Peyer's patch (tissue), 4 donors: ENCODE results near the gene BMF. TPM values are rescaled to one million over a fixed set of nuclear protein-coding genes. Genes with fewer than 3 reads are reported as not detected.

Source experiments
- DNase-seq, 3 donors: peaks; one replicate each; pipeline ENCODE4 v3.0.0-alpha.2; 2017 to 2019
- H3K27ac ChIP-seq, 4 donors: fragments of 200-600 bp; sonication (generic); one replicate each; pipeline ENCODE4 v1.5.1; 2016 to 2019
- H3K27me3 ChIP-seq, 2 donors: fragments of 200-600 bp; sonication (generic); one replicate each; pipeline ENCODE4 v1.5.1; 2019
- H3K36me3 ChIP-seq, 3 donors: fragments of 200-600 bp; sonication (generic); one replicate each; pipeline ENCODE4 v1.5.1; 2016 to 2019
- H3K4me1 ChIP-seq, 4 donors: fragments of 200-600 bp; sonication (generic); one replicate each; pipeline ENCODE4 v1.5.1; 2016 to 2019
- H3K4me3 ChIP-seq, 4 donors: fragments of 200-600 bp; sonication (generic); 1 replicate in 3 of 4; 2 replicates in 1 of 4; pipeline ENCODE4 v1.5.1; 2016 to 2019; ENCODE audit warnings: mild to moderate bottlenecking in 1 of 4
- H3K9me3 ChIP-seq, 4 donors: fragments of 200-600 bp; sonication (generic); one replicate each; pipeline ENCODE4 v1.5.1; 2016 to 2019; ENCODE audit warnings: mild to moderate bottlenecking in 1 of 4
- CTCF ChIP-seq, 6 experiments: fragments of 450-650 bp in 4 of 6; fragments of 200-600 bp in 2 of 6; sonication (generic) in 1 of 6; IDR thresholded peaks; one replicate each; pipeline ENCODE4 v1.5.1; 2017 to 2019; ENCODE audit warnings: antibody characterized with exemption in 6 of 6, mild to moderate bottlenecking in 3 of 6, moderate library complexity in 1 of 6
- POLR2A ChIP-seq, 2 donors: fragments of 450-650 bp; IDR thresholded peaks; one replicate each; pipeline ENCODE4 v1.5.1; 2017; ENCODE audit warnings: antibody characterized with exemption in 2 of 2, mild to moderate bottlenecking in 2 of 2, moderate library complexity in 2 of 2
- total RNA-seq, 4 donors: library from RNA; depleted of rRNA; stranded (reverse); fragments of >200 nt; gene quantifications; one replicate each; pipeline ENCODE4 v1.1.0, GENCODE V29; 2016

Gene BMF
- total RNA-seq, 4 donors from 2014 or later: 13.5 to 98.2 (median 26.1) TPM

- H3K27ac ChIP-seq: no peak overlapping the region
- no peaks in the 10 kb centered on the region for H3K27me3 ChIP-seq
- no peaks in the 10 kb centered on the region for H3K36me3 ChIP-seq
- H3K4me3 ChIP-seq: no peak overlapping the region
- H3K4me1 ChIP-seq: peaks cover 17 to 50% (median 29%) of the 10 kb centered on the region in 4 donors
- TF ChIP-seq POLR2A (IDR thresholded peaks at IDR 0.05) (no peak), CTCF (IDR thresholded peaks at IDR 0.05) (no peak)
- no peak for DNase-seq
- no peaks in the 10 kb centered on the region for H3K9me3 ChIP-seq
These were observed 64.6 kb downstream of the BMF start for GRCh38 chr15:40043927-40044716.

- H3K4me3 ChIP-seq: no peak overlapping the region
- H3K27me3 ChIP-seq: no peaks in the 10 kb centered on the region
- no peak for DNase-seq
- no peak overlapping the region for H3K27ac ChIP-seq
- TF ChIP-seq POLR2A (IDR thresholded peaks at IDR 0.05) (no peak), CTCF (IDR thresholded peaks at IDR 0.05) (no peak)
- H3K9me3 ChIP-seq: no peaks in the 10 kb centered on the region
- no peaks in the 10 kb centered on the region for H3K36me3 ChIP-seq
- H3K4me1 ChIP-seq: peaks cover 10 to 45% (median 20%) of the 10 kb centered on the region in 4 donors
These were observed 65.8 kb downstream of the BMF start for GRCh38 chr15:40042791-40043320.

DNA sequence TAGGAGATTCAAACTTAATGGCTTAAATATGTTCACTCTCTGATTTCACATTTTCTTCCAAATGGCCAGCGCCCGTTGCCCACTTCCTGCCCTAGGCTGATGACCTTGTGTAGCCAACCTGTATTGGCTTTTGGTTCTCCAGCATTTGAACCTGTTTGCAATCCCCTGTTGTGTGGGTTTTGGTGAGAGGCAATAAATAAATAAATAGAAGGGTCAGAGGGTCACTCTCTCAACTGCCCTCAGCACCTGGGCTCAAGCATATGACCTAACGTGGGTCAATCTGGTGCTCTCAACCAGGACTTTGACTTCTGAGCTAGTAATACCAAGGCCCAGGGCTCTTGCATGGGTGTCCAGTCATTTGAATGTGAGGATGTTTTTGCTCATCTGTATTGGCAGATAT is 67.9 kb downstream of the BMF start:
- DNase-seq: no peak
- Histone ChIP-seq H3K27me3 (no peaks in the 10 kb centered on the region), H3K4me1 (peaks cover 0 to 29% (median 6%) of the 10 kb centered on the region in 4 donors), H3K4me3 (no peak overlapping the region), H3K36me3 (peaks cover 0 to 12% (median 0%) of the 10 kb centered on the region in 3 donors), H3K27ac (no peak overlapping the region), H3K9me3 (no peaks in the 10 kb centered on the region)
- TF ChIP-seq POLR2A (IDR thresholded peaks at IDR 0.05) (no peak), CTCF (IDR thresholded peaks at IDR 0.05) (no peak)

DNA sequence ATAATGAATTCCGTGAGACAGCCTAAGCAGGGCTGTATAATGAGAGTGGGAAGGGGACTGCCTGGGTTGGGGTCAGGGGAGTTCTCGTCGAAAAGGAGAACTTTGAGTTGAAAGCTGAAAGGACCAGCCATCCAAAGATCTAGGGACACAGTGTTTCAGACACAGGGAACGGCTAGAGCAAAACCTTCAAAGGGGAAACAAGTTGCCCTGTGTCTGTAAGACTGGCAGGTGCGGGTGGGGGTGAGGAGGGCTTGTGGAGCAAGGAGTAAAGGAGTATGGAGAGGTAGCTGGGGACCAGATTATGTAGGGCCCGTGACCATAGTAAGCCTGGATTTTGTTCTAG is 68.4 kb downstream of the BMF start:
- no peaks in the 10 kb centered on the region for H3K27me3 ChIP-seq
- peaks cover 0 to 17% (median 0%) of the 10 kb centered on the region in 3 donors for H3K36me3 ChIP-seq
- TF ChIP-seq CTCF (IDR thresholded peaks at IDR 0.05) (no peak), POLR2A (IDR thresholded peaks at IDR 0.05) (no peak)
- H3K4me3 ChIP-seq: peak overlapping the region in 2 of 4 donors; percentile 17 to 77
- H3K27ac ChIP-seq: peak overlapping the region in 2 of 4 donors; percentile 3 to 88
- DNase-seq: no peak
- H3K4me1 ChIP-seq: peaks cover 0 to 24% (median under 1%) of the 10 kb centered on the region in 4 donors
- no peaks in the 10 kb centered on the region for H3K9me3 ChIP-seq

DNA sequence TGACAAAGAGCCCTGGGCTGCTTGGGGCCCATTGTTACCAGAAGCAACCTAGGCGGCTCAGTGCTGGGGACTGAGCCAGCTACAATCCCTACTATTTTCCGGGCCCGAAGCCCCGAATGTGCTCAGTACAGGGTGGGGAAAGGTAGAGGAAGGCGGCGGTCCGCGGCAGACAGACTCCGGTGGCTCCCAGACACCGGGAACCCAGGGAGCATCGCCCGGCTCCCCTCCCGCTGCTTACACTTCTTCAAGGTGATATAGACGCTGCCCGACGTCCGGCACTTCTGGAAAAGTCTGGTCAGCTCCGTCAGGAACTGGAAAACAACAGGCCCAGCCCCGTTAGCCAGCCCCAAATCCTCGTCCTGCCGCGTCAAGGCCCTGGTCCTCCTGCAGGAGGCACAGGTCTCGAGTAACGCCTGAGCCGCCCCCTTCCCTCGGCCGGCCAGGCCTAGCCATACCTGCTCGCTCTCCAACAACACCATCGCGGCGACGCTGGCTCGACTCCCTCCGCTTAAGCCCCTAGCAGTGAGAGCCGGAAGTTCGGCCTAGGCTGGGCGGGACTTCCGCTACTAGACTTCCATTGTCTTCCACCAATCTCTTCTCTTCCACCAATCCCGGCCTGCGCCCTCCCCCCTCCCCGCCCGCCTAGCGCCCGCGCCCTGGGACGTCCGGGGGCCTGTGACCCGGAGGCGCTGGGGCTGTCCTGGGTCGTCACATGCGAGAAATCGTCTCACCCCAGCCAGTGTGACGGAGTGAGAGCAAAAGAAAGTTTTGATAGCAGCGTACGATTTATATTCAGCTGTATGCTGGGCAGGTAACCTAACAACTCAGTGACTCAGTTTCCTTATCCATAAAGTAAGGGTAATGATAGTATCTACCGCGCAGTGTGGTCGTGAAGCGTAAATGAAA is 69.8 kb downstream of the BMF start, which contains the start of gene SRP14:
Gene SRP14, minus strand, starts transcription at position 544 of the 906 bp plus-strand sequence. Its CDS starts 65 bp downstream, at position 479.
- Histone ChIP-seq H3K4me1 (peaks cover 0 to 17% (median 0%) of the 10 kb centered on the region in 4 donors), H3K36me3 (peaks cover 0 to 30% (median 0%) of the 10 kb centered on the region in 3 donors), H3K9me3 (no peaks in the 10 kb centered on the region), H3K27ac (peak within 1 kb of the TSS; percentile 79 to 92 (median 90)), H3K27me3 (no peaks in the 10 kb centered on the region), H3K4me3 (peak within 1 kb of the TSS; percentile 65 to 79 (median 75))
- peak; percentile 94 to 98 (median 94) for DNase-seq
- TF ChIP-seq CTCF (IDR thresholded peaks at IDR 0.05): peak in 5 of 6 experiments; percentile 28 to 54 (median 48)
- peak; percentile 54 to 59 for TF ChIP-seq POLR2A (IDR thresholded peaks at IDR 0.05)
